Activated CD4-positive, alpha-beta memory T cell treated with anti-CD3 and anti-CD28 coated beads for 36 hours (primary cell): ENCODE data around the gene CNTN5. TPM values are rescaled to one million over a fixed set of nuclear protein-coding genes. Genes with fewer than 3 reads are reported as not detected.

Experiments
- CTCF ChIA-PET: fragments of 350-600 bp; sonication (Branson Sonifier 250); formaldehyde crosslinking; loops from one replicate; lab custom pipeline; 2021; ENCODE audit warnings: antibody characterized with exemption, inconsistent platforms; lab: Charles Lee
- POLR2A ChIA-PET: fragments of 350-600 bp; sonication (Branson Sonifier 250); formaldehyde crosslinking; loops from one replicate; lab custom pipeline; 2021; ENCODE audit warnings: antibody characterized with exemption; lab: Charles Lee
- DNase-seq: peaks from one replicate; pipeline ENCODE4 v3.0.0-alpha.2; 2020
- H3K27ac Mint-ChIP-seq: one replicate; pipeline ENCODE4 v1.8.0; 2021; ENCODE audit warnings: mixed read lengths
- H3K27me3 Mint-ChIP-seq: one replicate; pipeline ENCODE4 v1.8.0; 2021; ENCODE audit warnings: mixed read lengths
- H3K36me3 Mint-ChIP-seq: one replicate; pipeline ENCODE4 v1.8.0; 2021; ENCODE audit warnings: mixed read lengths
- H3K4me1 Mint-ChIP-seq: one replicate; pipeline ENCODE4 v1.8.0; 2021; ENCODE audit warnings: low read depth, mixed read lengths
- H3K4me3 Mint-ChIP-seq: one replicate; pipeline ENCODE4 v1.8.0; 2021; ENCODE audit warnings: mild to moderate bottlenecking, mixed read lengths
- H3K9me3 Mint-ChIP-seq: one replicate; pipeline ENCODE4 v1.8.0; 2021; ENCODE audit warnings: mixed read lengths
- intact Hi-C: fragments of 100-400 bp; cut with micrococcal nuclease; formaldehyde crosslinking; loops from one replicate; pipeline ENCODE4 v1.15.1; 2023
- total RNA-seq, 2 experiments: library from RNA; stranded (reverse); gene quantifications; one replicate each; pipeline ENCODE4 v1.2.3, GENCODE V29; 2021

CNTN5 gene
- total RNA-seq, 2 experiments from 2014 or later, result not detected

DNA sequence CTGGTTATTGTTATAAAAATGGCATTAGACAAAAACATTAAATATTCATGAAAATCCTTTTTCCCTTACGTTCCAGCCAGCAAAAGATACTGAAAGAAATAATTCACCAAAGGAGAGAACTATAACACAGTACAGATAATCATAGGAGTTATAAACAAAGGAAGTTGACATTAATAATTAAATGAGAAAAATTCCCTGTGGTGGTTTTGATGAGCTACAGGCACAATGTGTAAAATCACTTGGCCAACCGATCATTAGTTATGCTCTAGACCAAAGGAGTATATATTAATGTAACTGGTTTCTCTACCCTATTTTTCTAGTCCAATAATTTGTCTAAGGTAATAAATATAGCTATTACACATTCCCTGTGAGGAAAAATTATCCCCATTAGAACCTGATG lies 534.7 kb downstream of the CNTN5 start:
- Mint-ChIP-seq H3K27ac (no peak overlapping the region), H3K4me1 (no peaks in the 10 kb centered on the region), H3K27me3 (no peaks in the 10 kb centered on the region), H3K36me3 (no peaks in the 10 kb centered on the region), H3K4me3 (no peak overlapping the region), H3K9me3 (peaks cover 6% of the 10 kb centered on the region)
- CTCF ChIA-PET, result no interaction called here
- POLR2A ChIA-PET, result no interaction called here
- intact Hi-C loops, result no loop called here
- DNase-seq, result no peak

GRCh38 chr11:99565333-99565732 lies 544.6 kb downstream of the CNTN5 start:
- Mint-ChIP-seq H3K9me3 (peaks cover 5% of the 10 kb centered on the region), H3K4me1 (no peaks in the 10 kb centered on the region), H3K4me3 (no peak overlapping the region), H3K27ac (no peak overlapping the region), H3K36me3 (no peaks in the 10 kb centered on the region), H3K27me3 (no peaks in the 10 kb centered on the region)
- CTCF ChIA-PET, result no interaction called here
- POLR2A ChIA-PET, result no interaction called here
- intact Hi-C loops, result no loop called here
- DNase-seq, result no peak

DNA sequence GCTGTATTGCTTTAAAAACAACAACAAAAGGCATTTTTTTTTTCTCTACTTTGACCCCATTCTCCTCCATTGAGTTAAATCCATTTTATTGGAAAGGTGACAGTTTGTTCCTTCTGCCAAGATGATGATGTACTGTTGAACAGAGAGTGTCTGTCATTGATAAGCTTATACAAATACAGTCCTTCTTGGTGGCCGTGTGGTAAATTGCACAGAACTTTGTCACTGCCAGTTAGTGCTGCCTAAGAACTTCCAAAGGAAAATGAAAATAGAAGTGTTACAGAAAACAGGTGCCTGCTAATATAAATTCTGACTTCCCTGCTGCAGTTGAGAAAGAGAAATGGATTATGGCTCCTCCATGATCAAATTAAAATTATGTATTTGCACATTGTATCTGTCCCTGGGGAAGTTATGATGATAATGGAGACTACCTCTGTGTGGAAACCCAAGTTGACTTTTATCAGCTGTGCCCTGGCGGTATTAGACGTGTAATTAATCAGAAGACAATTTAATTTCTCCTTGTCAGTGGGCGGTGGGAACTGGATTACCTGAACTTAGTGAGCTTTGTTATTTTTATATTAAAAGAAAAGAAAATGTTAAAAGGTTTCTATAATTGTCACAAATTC lies 546.7 kb downstream of the CNTN5 start:
- Mint-ChIP-seq H3K27me3 (no peaks in the 10 kb centered on the region), H3K9me3 (peaks cover 2% of the 10 kb centered on the region), H3K4me3 (no peak overlapping the region), H3K36me3 (no peaks in the 10 kb centered on the region), H3K27ac (no peak overlapping the region), H3K4me1 (no peaks in the 10 kb centered on the region)
- CTCF ChIA-PET, result no interaction called here
- POLR2A ChIA-PET, result no interaction called here
- DNase-seq, result no peak
- intact Hi-C loops, result no loop called here

GRCh38 chr11:99568808-99569207 lies 548.1 kb downstream of the CNTN5 start:
- Mint-ChIP-seq H3K27me3 (no peaks in the 10 kb centered on the region), H3K36me3 (no peaks in the 10 kb centered on the region), H3K9me3 (no peaks in the 10 kb centered on the region), H3K27ac (no peak overlapping the region), H3K4me3 (no peak overlapping the region), H3K4me1 (no peaks in the 10 kb centered on the region)
- intact Hi-C loops, result no loop called here
- no peak for DNase-seq
- ChIA-PET POLR2A (no interaction called here), CTCF (no interaction called here)

DNA sequence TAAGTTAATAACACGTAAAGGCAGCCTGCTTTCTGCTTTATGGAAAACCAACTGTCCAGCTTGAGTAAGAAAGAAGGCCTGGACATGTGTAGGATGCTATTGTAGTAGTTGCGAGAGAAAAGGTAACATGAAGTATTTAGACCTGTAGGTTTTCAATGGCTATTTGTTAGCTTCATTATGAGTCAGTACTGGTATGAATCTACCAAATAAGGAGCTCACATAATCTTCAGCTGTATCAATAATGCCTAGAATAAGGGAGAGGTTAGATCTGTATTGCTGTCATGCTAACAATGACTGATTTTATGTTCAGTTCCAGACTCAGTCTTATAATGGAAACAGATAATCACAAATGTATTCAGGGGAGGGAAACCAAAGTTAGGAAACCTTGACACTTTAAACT lies 550.3 kb downstream of the CNTN5 start:
- Mint-ChIP-seq H3K9me3 (peaks cover 11% of the 10 kb centered on the region), H3K36me3 (no peaks in the 10 kb centered on the region), H3K27ac (no peak overlapping the region), H3K27me3 (no peaks in the 10 kb centered on the region), H3K4me3 (no peak overlapping the region), H3K4me1 (no peaks in the 10 kb centered on the region)
- ChIA-PET CTCF (no interaction called here), POLR2A (no interaction called here)
- DNase-seq, result no peak
- intact Hi-C loops, result no loop called here

DNA sequence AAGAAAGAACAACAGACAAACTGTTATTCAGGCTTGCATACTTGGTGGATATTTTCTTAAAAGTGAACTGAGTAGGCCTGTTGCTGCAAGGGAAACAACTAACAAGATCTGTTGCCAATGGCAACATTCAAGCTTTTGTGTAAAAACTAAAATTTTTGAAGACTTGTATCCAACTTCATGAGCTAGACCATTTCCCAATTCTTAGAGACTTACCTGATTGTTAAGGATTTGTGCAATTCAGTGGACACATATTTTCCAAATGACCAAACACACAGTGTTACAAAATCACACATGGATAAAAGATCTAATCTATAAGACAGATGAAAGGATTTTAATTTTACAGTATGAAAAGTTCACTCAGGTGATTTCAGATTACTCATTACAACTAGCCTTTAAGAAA lies 564.1 kb downstream of the CNTN5 start:
- intact Hi-C loops, result no loop called here
- Mint-ChIP-seq H3K4me1 (no peaks in the 10 kb centered on the region), H3K36me3 (peaks cover 2% of the 10 kb centered on the region), H3K27me3 (no peaks in the 10 kb centered on the region), H3K27ac (no peak overlapping the region), H3K4me3 (no peak overlapping the region), H3K9me3 (peaks cover 11% of the 10 kb centered on the region)
- ChIA-PET POLR2A (no interaction called here), CTCF (no interaction called here)
- DNase-seq, result no peak

GRCh38 chr11:99585606-99586005 lies 564.9 kb downstream of the CNTN5 start:
- Mint-ChIP-seq H3K27me3 (no peaks in the 10 kb centered on the region), H3K36me3 (peaks cover 2% of the 10 kb centered on the region), H3K27ac (no peak overlapping the region), H3K9me3 (peaks cover 11% of the 10 kb centered on the region), H3K4me3 (no peak overlapping the region), H3K4me1 (no peaks in the 10 kb centered on the region)
- ChIA-PET POLR2A (no interaction called here), CTCF (no interaction called here)
- DNase-seq, result no peak
- intact Hi-C loops, result no loop called here

DNA sequence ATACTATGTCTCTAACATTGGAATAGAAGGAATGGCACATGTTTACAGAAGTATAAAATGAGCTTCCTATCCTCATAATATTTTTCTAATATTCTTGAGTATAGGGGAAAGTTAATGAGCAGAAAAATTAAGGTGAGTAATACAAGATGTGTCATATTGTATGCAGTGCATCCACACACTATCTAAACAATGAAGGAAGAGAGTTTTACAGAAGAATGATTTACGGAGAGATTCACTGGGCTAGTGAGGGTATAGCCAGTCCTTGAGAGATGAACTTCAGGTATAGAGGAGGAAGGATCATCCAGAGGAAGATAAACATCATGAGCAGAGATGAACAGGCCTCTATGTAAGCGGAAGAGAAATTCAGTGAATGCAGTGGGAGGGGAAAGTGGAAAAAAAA lies 569.0 kb downstream of the CNTN5 start:
- Mint-ChIP-seq H3K27ac (no peak overlapping the region), H3K9me3 (peaks cover 9% of the 10 kb centered on the region), H3K4me1 (no peaks in the 10 kb centered on the region), H3K36me3 (no peaks in the 10 kb centered on the region), H3K4me3 (no peak overlapping the region), H3K27me3 (no peaks in the 10 kb centered on the region)
- POLR2A ChIA-PET, result no interaction called here
- CTCF ChIA-PET, result no interaction called here
- DNase-seq, result no peak
- intact Hi-C loops, result no loop called here

GRCh38 chr11:99592266-99592665 lies 571.5 kb downstream of the CNTN5 start:
- ChIA-PET CTCF (no interaction called here), POLR2A (no interaction called here)
- H3K36me3 Mint-ChIP-seq, result no peaks in the 10 kb centered on the region
- H3K4me3 Mint-ChIP-seq, result no peak overlapping the region
- intact Hi-C loops, result no loop called here
- no peak for DNase-seq
- H3K4me1 Mint-ChIP-seq, result no peaks in the 10 kb centered on the region
- H3K27me3 Mint-ChIP-seq, result no peaks in the 10 kb centered on the region
- peaks cover 11% of the 10 kb centered on the region for H3K9me3 Mint-ChIP-seq
- H3K27ac Mint-ChIP-seq, result no peak overlapping the region

DNA sequence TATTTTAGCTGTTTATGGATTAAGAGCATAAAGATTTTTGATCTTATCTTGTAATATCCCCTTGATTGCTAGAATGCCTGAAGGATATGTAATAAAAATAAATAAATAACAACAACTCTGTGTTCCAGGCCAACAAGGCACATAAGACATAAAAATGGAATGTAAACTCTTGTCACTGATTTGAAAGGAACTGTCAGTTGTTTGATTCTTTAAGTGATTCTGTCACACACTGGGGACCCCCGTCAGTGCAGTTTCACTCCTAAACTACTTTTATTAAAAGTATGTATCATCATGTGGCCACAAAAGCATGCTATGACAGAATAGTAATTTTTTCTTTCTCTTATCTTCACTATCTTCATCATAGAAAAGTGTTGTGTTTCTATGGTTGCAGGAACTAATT lies 572.4 kb downstream of the CNTN5 start:
- Mint-ChIP-seq H3K27ac (no peak overlapping the region), H3K36me3 (no peaks in the 10 kb centered on the region), H3K9me3 (peaks cover 11% of the 10 kb centered on the region), H3K4me3 (no peak overlapping the region), H3K4me1 (no peaks in the 10 kb centered on the region), H3K27me3 (no peaks in the 10 kb centered on the region)
- ChIA-PET CTCF (no interaction called here), POLR2A (no interaction called here)
- DNase-seq, result no peak
- intact Hi-C loops, result no loop called here

DNA sequence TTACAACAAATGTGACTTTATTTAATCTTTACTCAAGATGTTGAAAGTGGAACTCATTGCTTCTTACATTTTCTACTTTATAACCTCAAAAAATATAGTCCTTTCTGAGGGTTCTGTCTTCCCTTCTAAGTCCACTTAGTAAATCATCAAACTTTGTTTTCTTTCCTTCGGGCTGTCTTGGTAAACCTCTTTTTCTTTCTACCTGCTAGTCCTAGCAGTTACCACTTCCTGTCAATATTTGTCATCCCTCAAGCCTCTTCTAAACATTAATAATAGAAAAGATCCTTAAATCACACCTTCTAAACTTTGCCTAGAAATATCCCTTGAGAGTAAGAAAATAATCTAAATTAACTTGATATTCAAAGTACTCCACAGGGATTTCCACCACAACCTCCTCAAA lies 580.4 kb downstream of the CNTN5 start:
- intact Hi-C loops, result no loop called here
- no peak overlapping the region for H3K27ac Mint-ChIP-seq
- H3K27me3 Mint-ChIP-seq, result no peaks in the 10 kb centered on the region

GRCh38 chr11:99614352-99614751 lies 593.6 kb downstream of the CNTN5 start:
- H3K36me3 Mint-ChIP-seq, result no peaks in the 10 kb centered on the region
- no peaks in the 10 kb centered on the region for H3K27me3 Mint-ChIP-seq
- H3K9me3 Mint-ChIP-seq, result peaks cover 14% of the 10 kb centered on the region
- DNase-seq, result no peak
- ChIA-PET POLR2A (no interaction called here), CTCF (interaction anchor here (0.7 kb wide), 1 partner anchor 436 kb away, joined by 3 read pairs; no protein-coding TSS in a partner anchor)
- no peak overlapping the region for H3K27ac Mint-ChIP-seq
- intact Hi-C loops, result no loop called here
- H3K4me1 Mint-ChIP-seq, result no peaks in the 10 kb centered on the region
- H3K4me3 Mint-ChIP-seq, result no peak overlapping the region

More for the DNA sequence above, 580.4 kb downstream of the CNTN5 start:
- Mint-ChIP-seq H3K4me3 (no peak overlapping the region), H3K36me3 (no peaks in the 10 kb centered on the region), H3K9me3 (peaks cover 4% of the 10 kb centered on the region), H3K4me1 (no peaks in the 10 kb centered on the region)
- ChIA-PET POLR2A (no interaction called here), CTCF (no interaction called here)
- DNase-seq, result no peak

DNA sequence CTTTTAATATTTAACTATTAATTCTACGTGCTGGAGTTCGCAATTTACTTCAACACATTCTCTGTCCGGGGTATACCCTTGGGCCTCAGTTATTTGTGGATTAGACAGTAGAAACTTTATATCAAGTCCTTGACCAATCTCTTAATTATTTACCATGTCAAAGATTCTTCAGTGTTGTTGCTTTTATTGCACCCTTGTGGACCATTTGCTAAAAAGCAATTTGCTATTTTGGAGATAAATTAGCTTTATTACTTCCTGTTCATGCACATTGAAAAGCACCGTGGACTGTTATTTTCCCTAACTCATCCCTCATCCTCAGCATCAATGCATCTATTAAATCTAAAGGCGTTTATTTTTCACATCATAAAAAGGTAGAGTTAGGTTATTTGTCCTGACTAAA lies 609.9 kb downstream of the CNTN5 start:
- H3K27me3 Mint-ChIP-seq, result no peaks in the 10 kb centered on the region
- POLR2A ChIA-PET, result no interaction called here
- CTCF ChIA-PET, result no interaction called here

More for the DNA sequence above, 609.9 kb downstream of the CNTN5 start:
- intact Hi-C loops, result no loop called here
- DNase-seq, result no peak
- Mint-ChIP-seq H3K36me3 (no peaks in the 10 kb centered on the region), H3K27ac (no peak overlapping the region), H3K4me3 (no peak overlapping the region), H3K4me1 (no peaks in the 10 kb centered on the region), H3K9me3 (peaks cover 12% of the 10 kb centered on the region)
